Thyroid gland (tissue), 4 donors: ENCODE measurements around the gene PRSS38. TPM values are rescaled to one million over a fixed set of nuclear protein-coding genes. Genes with fewer than 3 reads are reported as not detected.

Experiments used
- DNase-seq, 2 donors: peaks; one replicate each; pipeline ENCODE4 v3.0.0-alpha.2; 2019
- H3K27ac ChIP-seq, 3 donors: fragments of 200-600 bp; sonication (generic); 1 replicate in 2 of 3; 2 replicates in 1 of 3; pipeline ENCODE4 v1.5.1; 2016 to 2019; ENCODE audit warnings: mild to moderate bottlenecking in 1 of 3, moderate library complexity in 1 of 3
- H3K27me3 ChIP-seq: fragments of 200-600 bp; sonication (generic); one replicate; pipeline ENCODE4 v1.5.1; 2019
- H3K36me3 ChIP-seq, 2 donors: fragments of 200-600 bp; sonication (generic); one replicate each; pipeline ENCODE4 v1.5.1; 2016 to 2019
- H3K4me1 ChIP-seq, 2 donors: fragments of 200-600 bp; sonication (generic); one replicate each; pipeline ENCODE4 v1.5.1; 2017 to 2019
- H3K4me3 ChIP-seq, 3 donors: fragments of 200-600 bp; sonication (generic); replicated peaks in 1 of 3; 1 replicate in 2 of 3; 2 replicates in 1 of 3; pipeline ENCODE4 v1.5.1; 2016; ENCODE audit warnings: mild to moderate bottlenecking in 1 of 3
- H3K9me3 ChIP-seq: fragments of 200-600 bp; sonication (generic); one replicate; pipeline ENCODE4 v1.5.1; 2017
- CTCF ChIP-seq, 6 experiments: fragments of 200-600 bp in 3 of 6; fragments of 450-650 bp in 3 of 6; sonication (generic) in 3 of 6; IDR thresholded peaks; one replicate each; pipeline ENCODE4 v1.5.1; 2016 to 2019; ENCODE audit warnings: antibody characterized with exemption in 6 of 6, mild to moderate bottlenecking in 2 of 6, inconsistent platforms in 1 of 6, moderate library complexity in 1 of 6
- POLR2A ChIP-seq, 2 donors: fragments of 450-650 bp; IDR thresholded peaks; one replicate each; pipeline ENCODE4 v1.6.1; 2017; ENCODE audit warnings: antibody characterized with exemption in 2 of 2, mild to moderate bottlenecking in 2 of 2, moderate library complexity in 1 of 2
- whole genome bisulfite sequencing, 2 donors: methylation state at CpG; one replicate each; pipeline ENCODE4 v1.1.5; 2017; 5-methylcytosine and 5-hydroxymethylcytosine counted together
- intact Hi-C: fragments of 100-400 bp; cut with DNase I; formaldehyde crosslinking; loops from one replicate; pipeline ENCODE4 v1.15.1; 2023
- total RNA-seq, 4 donors: library from RNA; depleted of rRNA; stranded (reverse); fragments of >200 nt; gene quantifications; one replicate each; pipeline ENCODE4 v1.2.3, GENCODE V29; 2016

The PRSS38 gene
- total RNA-seq, 4 donors from 2014 or later = not detected

GRCh38 chr1:227888404-227889046 is 73.0 kb downstream of the PRSS38 start:
- Histone ChIP-seq H3K9me3 (no peaks in the 10 kb centered on the region), H3K27me3 (no peaks in the 10 kb centered on the region), H3K27ac (no peak overlapping the region), H3K4me3 (no peak overlapping the region), H3K4me1 (peaks cover 7 to 23% of the 10 kb centered on the region in 2 donors), H3K36me3 (no peaks in the 10 kb centered on the region)
- WGBS, 2 donors = 87% methylated on average over 5 of the region's 8 CpGs; no CpG with 5 or more reads in 1 of the 2 donors
- DNase-seq = no peak
- intact Hi-C loops = no loop called here
- TF ChIP-seq POLR2A (IDR thresholded peaks at IDR 0.05) (no peak), CTCF (IDR thresholded peaks at IDR 0.05) (no peak)

- Histone ChIP-seq H3K4me1 (peaks cover 7 to 23% of the 10 kb centered on the region in 2 donors), H3K36me3 (no peaks in the 10 kb centered on the region), H3K9me3 (no peaks in the 10 kb centered on the region), H3K4me3 (no peak overlapping the region), H3K27me3 (no peaks in the 10 kb centered on the region), H3K27ac (no peak overlapping the region)
- intact Hi-C loops = no loop called here
- no peak for DNase-seq
- WGBS, 2 donors = 64 to 67% methylated on average over 11 to 13 of the region's 14 CpGs
- no peak for TF ChIP-seq CTCF (IDR thresholded peaks at IDR 0.05)
- TF ChIP-seq POLR2A (IDR thresholded peaks at IDR 0.05) = no peak
Observed at GRCh38 chr1:227889047-227889862, 73.8 kb downstream of the PRSS38 start.

- TF ChIP-seq CTCF (IDR thresholded peaks at IDR 0.05) = no peak
- TF ChIP-seq POLR2A (IDR thresholded peaks at IDR 0.05) = no peak
- DNase-seq = no peak
- Histone ChIP-seq H3K4me3 (no peak overlapping the region), H3K4me1 (peaks cover 7 to 23% of the 10 kb centered on the region in 2 donors), H3K27me3 (no peaks in the 10 kb centered on the region), H3K36me3 (no peaks in the 10 kb centered on the region), H3K9me3 (no peaks in the 10 kb centered on the region), H3K27ac (no peak overlapping the region)
- WGBS, 2 donors = 79 to 87% methylated on average over 12 of the region's 13 CpGs
- intact Hi-C loops = no loop called here
Observed at GRCh38 chr1:227889863-227890405, 74.5 kb downstream of the PRSS38 start.

- no peak for DNase-seq
- TF ChIP-seq POLR2A (IDR thresholded peaks at IDR 0.05) (no peak), CTCF (IDR thresholded peaks at IDR 0.05) (no peak)
- WGBS, 2 donors = 92 to 100% methylated on average over 6 to 8 of the region's 13 CpGs
- no peaks in the 10 kb centered on the region for H3K9me3 ChIP-seq
- no peaks in the 10 kb centered on the region for H3K27me3 ChIP-seq
- no peaks in the 10 kb centered on the region for H3K36me3 ChIP-seq
- intact Hi-C loops = no loop called here
- peaks cover 7 to 21% of the 10 kb centered on the region in 2 donors for H3K4me1 ChIP-seq
- no peak overlapping the region for H3K27ac ChIP-seq
- H3K4me3 ChIP-seq = no peak overlapping the region
Observed at GRCh38 chr1:227890451-227891222, 75.2 kb downstream of the PRSS38 start.
